C4-2B (cell line): ENCODE measurements around the gene NCBP3.

ENCODE experiments used
- ZFX ChIP-seq: fragments of 450-650 bp; IDR thresholded peaks from 2 replicates; pipeline ENCODE4 v1.6.1; 2017
- TF ChIP-seq, protein P1 (sequence below): fragments of 450-650 bp; conservative IDR thresholded peaks from 2 replicates; pipeline ENCODE4 v1.5.1; 2017; ENCODE audit warnings: mild to moderate bottlenecking

DNA sequence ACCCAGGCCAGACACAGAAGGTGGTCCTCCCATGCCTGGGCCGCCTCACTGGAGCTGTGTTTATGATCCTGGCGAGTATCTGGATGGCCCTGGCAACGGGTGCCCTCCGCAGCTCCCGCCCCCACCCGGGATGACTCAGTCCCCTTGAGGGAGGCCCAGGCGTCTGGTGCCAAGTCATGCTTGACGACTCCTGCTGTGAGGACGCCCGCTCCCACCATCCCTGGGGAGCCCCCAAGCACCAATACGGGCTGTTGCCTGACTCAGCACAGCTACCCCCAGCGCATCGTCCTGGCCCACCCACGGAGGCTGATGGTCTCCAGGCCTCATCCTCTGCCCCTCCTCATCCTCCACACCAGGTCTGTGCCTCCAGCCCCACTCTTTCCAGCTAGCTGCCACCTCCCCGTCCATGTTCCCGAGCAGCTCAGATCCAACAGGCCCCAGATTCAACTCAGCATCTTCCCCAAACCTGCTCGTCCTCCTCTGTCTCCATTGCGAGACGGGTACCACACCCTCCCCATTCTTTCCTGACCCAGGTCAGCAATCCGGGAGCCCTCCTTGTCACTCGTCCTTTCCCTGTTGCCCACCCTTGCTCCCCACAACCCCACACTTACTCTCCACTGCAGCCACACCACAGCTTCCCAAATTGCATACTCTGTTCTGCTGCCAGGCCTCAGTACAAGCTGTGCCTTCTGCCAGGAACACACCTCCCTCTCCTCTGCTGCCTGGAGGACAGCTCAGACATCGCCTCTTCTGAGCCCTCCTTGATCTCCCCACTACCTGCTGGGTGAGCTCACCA lies 44.2 kb upstream of the NCBP3 start:
- TF ChIP-seq, protein P1, sequence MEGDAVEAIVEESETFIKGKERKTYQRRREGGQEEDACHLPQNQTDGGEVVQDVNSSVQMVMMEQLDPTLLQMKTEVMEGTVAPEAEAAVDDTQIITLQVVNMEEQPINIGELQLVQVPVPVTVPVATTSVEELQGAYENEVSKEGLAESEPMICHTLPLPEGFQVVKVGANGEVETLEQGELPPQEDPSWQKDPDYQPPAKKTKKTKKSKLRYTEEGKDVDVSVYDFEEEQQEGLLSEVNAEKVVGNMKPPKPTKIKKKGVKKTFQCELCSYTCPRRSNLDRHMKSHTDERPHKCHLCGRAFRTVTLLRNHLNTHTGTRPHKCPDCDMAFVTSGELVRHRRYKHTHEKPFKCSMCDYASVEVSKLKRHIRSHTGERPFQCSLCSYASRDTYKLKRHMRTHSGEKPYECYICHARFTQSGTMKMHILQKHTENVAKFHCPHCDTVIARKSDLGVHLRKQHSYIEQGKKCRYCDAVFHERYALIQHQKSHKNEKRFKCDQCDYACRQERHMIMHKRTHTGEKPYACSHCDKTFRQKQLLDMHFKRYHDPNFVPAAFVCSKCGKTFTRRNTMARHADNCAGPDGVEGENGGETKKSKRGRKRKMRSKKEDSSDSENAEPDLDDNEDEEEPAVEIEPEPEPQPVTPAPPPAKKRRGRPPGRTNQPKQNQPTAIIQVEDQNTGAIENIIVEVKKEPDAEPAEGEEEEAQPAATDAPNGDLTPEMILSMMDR = no peak
- TF ChIP-seq ZFX = no peak
